HEK293 (cell line): ENCODE measurements around the gene INO80C.

Experiments
- CTCF ChIA-PET: fragments of 350-600 bp; formaldehyde crosslinking; extraction: SDS; loops from one replicate; lab custom pipeline; 2021; ENCODE audit warnings: antibody characterized with exemption; lab: Yijun Ruan, JAX
- POLR2A ChIA-PET: fragments of 300-600 bp; formaldehyde crosslinking; extraction: SDS; loops from one replicate; lab custom pipeline; 2020; ENCODE audit warnings: antibody characterized with exemption, inconsistent platforms; lab: Yijun Ruan, JAX
- H3K27ac ChIP-seq: fragments of 200-500 bp; sonication (Bioruptor generic); 2 replicates; pipeline ENCODE4 v1.5.1; 2014; ENCODE audit warnings: low read depth, low read length, control low read depth, inconsistent platforms; ENCODE audit errors: extremely low read depth
- H3K36me3 ChIP-seq, 2 experiments: fragments of 200-500 bp in 1 of 2; sonication (Bioruptor generic) in 1 of 2; 1 replicate in 1 of 2; 2 replicates in 1 of 2; pipeline ENCODE4 v1.5.1; 2014 to 2017; ENCODE audit warnings: inconsistent platforms in 2 of 2, low read length in 2 of 2; ENCODE audit not compliant: control insufficient read depth in 2 of 2, insufficient read depth in 1 of 2
- H3K4me1 ChIP-seq: fragments of 200-500 bp; sonication (Bioruptor generic); 2 replicates; pipeline ENCODE4 v1.5.1; 2014; ENCODE audit warnings: mild to moderate bottlenecking, low read length, inconsistent platforms; ENCODE audit not compliant: control insufficient read depth, insufficient read depth
- H3K4me3 ChIP-seq: 2 replicates; pipeline ENCODE4 v1.5.1; 2011; ENCODE audit warnings: low read depth, mild to moderate bottlenecking, control low read depth, low read length, moderate library complexity
- H3K9me3 ChIP-seq: fragments of 200-500 bp; sonication (Bioruptor generic); 2 replicates; pipeline ENCODE4 v1.5.1; 2014; ENCODE audit warnings: low read depth, low read length, inconsistent platforms; ENCODE audit not compliant: control insufficient read depth, insufficient read depth
- ATF2 ChIP-seq: fragments of 450-650 bp; formaldehyde crosslinking; IDR thresholded peaks from 2 replicates; pipeline ENCODE4 v1.5.1; 2016; ENCODE audit warnings: missing biosample characterization, missing genetic modification characterization, low read depth
- CTCF ChIP-seq: fragments of 450-650 bp; formaldehyde crosslinking; IDR thresholded peaks from 2 replicates; pipeline ENCODE4 v1.5.1; 2016; ENCODE audit warnings: missing biosample characterization, missing genetic modification characterization
- GLIS2 ChIP-seq: fragments of 450-650 bp; formaldehyde crosslinking; IDR thresholded peaks from 2 replicates; pipeline ENCODE4 v1.5.1; 2016; ENCODE audit warnings: missing biosample characterization, missing genetic modification characterization
- MEIS1 ChIP-seq: sonication (generic); formaldehyde crosslinking; IDR thresholded peaks from 2 replicates; pipeline ENCODE4 v1.8.1; 2022; ENCODE audit warnings: missing genetic modification reagents, mild to moderate bottlenecking, borderline replicate concordance
- RBAK ChIP-seq: fragments of 450-650 bp; formaldehyde crosslinking; IDR thresholded peaks from 2 replicates; pipeline ENCODE4 v1.5.1; 2016; ENCODE audit warnings: missing biosample characterization, missing genetic modification characterization
- ZBTB17 ChIP-seq: fragments of 450-650 bp; formaldehyde crosslinking; IDR thresholded peaks from 2 replicates; pipeline ENCODE4 v1.5.1; 2016; ENCODE audit warnings: missing biosample characterization, missing genetic modification characterization
- ZFHX2 ChIP-seq: fragments of 450-650 bp; formaldehyde crosslinking; conservative IDR thresholded peaks from 2 replicates; pipeline ENCODE4 v1.5.1; 2016; ENCODE audit warnings: missing biosample characterization, missing genetic modification characterization
- ZFP41 ChIP-seq: fragments of 450-650 bp; formaldehyde crosslinking; IDR thresholded peaks from 2 replicates; pipeline ENCODE4 v1.5.1; 2016; ENCODE audit warnings: missing biosample characterization, missing genetic modification characterization, borderline replicate concordance
- ZNF10 ChIP-seq: fragments of 450-650 bp; formaldehyde crosslinking; IDR thresholded peaks from 2 replicates; pipeline ENCODE4 v1.5.1; 2017; ENCODE audit warnings: missing biosample characterization, missing genetic modification characterization
- ZNF114 ChIP-seq: fragments of 450-650 bp; formaldehyde crosslinking; IDR thresholded peaks from 2 replicates; pipeline ENCODE4 v1.5.0; 2017; ENCODE audit warnings: missing biosample characterization, missing genetic modification characterization
- ZNF133 ChIP-seq: fragments of 450-650 bp; formaldehyde crosslinking; IDR thresholded peaks from 2 replicates; pipeline ENCODE4 v1.5.1; 2016; ENCODE audit warnings: missing biosample characterization, missing genetic modification characterization
- ZNF37A ChIP-seq: fragments of 450-650 bp; IDR thresholded peaks from 2 replicates; pipeline ENCODE4 v1.5.1; 2018; ENCODE audit warnings: missing biosample characterization, missing genetic modification characterization
- ZNF391 ChIP-seq: fragments of 450-650 bp; formaldehyde crosslinking; IDR thresholded peaks from 2 replicates; pipeline ENCODE4 v1.5.1; 2016; ENCODE audit warnings: low read depth, missing biosample characterization, missing genetic modification characterization, borderline replicate concordance
- ZNF398 ChIP-seq: fragments of 450-650 bp; formaldehyde crosslinking; IDR thresholded peaks from 2 replicates; pipeline ENCODE4 v1.5.1; 2017; ENCODE audit warnings: missing biosample characterization, missing genetic modification characterization
- ZNF426 ChIP-seq: fragments of 450-650 bp; formaldehyde crosslinking; IDR thresholded peaks from 2 replicates; pipeline ENCODE4 v1.5.1; 2017; ENCODE audit warnings: missing biosample characterization, missing genetic modification characterization, mild to moderate bottlenecking, inconsistent platforms, moderate library complexity
- ZNF514 ChIP-seq: fragments of 450-650 bp; formaldehyde crosslinking; IDR thresholded peaks from 2 replicates; pipeline ENCODE4 v1.5.1; 2016; ENCODE audit warnings: missing biosample characterization, missing genetic modification characterization
- ZNF544 ChIP-seq: fragments of 450-650 bp; formaldehyde crosslinking; IDR thresholded peaks from 2 replicates; pipeline ENCODE4 v1.5.0; 2017; ENCODE audit warnings: missing biosample characterization, missing genetic modification characterization
- ZNF549 ChIP-seq: fragments of 450-650 bp; IDR thresholded peaks from 2 replicates; pipeline ENCODE4 v1.5.1; 2018; ENCODE audit warnings: missing biosample characterization, missing genetic modification characterization, mild to moderate bottlenecking, inconsistent platforms, moderate library complexity
- ZNF654 ChIP-seq: fragments of 450-650 bp; formaldehyde crosslinking; IDR thresholded peaks from 2 replicates; pipeline ENCODE4 v1.5.1; 2016; ENCODE audit warnings: low read depth, missing biosample characterization, missing genetic modification characterization
- ZNF707 ChIP-seq: fragments of 450-650 bp; formaldehyde crosslinking; IDR thresholded peaks from 2 replicates; pipeline ENCODE4 v1.5.1; 2016; ENCODE audit warnings: missing biosample characterization, missing genetic modification characterization
- ZNF747 ChIP-seq: fragments of 450-650 bp; formaldehyde crosslinking; IDR thresholded peaks from 2 replicates; pipeline ENCODE4 v1.5.1; 2016; ENCODE audit warnings: missing biosample characterization, missing genetic modification characterization
- ZNF792 ChIP-seq: fragments of 450-650 bp; formaldehyde crosslinking; IDR thresholded peaks from 2 replicates; pipeline ENCODE4 v1.5.1; 2016; ENCODE audit warnings: missing biosample characterization, missing genetic modification characterization
- ZNF843 ChIP-seq: fragments of 450-650 bp; formaldehyde crosslinking; IDR thresholded peaks from 2 replicates; pipeline ENCODE4 v1.5.1; 2016; ENCODE audit warnings: missing biosample characterization, missing genetic modification characterization
- ZSCAN16 ChIP-seq: fragments of 450-650 bp; formaldehyde crosslinking; IDR thresholded peaks from 2 replicates; pipeline ENCODE4 v1.5.1; 2016; ENCODE audit warnings: missing biosample characterization, missing genetic modification characterization

INO80C gene

GRCh38 chr18:35431374-35431741, 66.4 kb downstream of the INO80C start:
- ChIA-PET POLR2A (interaction anchor here (1.4 kb wide), 1 partner anchor 66 kb away, joined by 5 read pairs; the partner anchor contains the start of gene INO80C), CTCF (no interaction called here)

GRCh38 chr18:35430721-35431373, 66.9 kb downstream of the INO80C start:
- Histone ChIP-seq H3K4me1 (no peaks in the 10 kb centered on the region), H3K9me3 (no peaks in the 10 kb centered on the region), H3K4me3 (no peak overlapping the region), H3K36me3 (no peaks in the 10 kb centered on the region), H3K27ac (no peak overlapping the region)
- ChIA-PET POLR2A (no interaction called here), CTCF (no interaction called here)
- TF ChIP-seq ZNF391 (tag by site-specific recombination) (no peak), ZNF398 (tag by site-specific recombination) (no peak), ZFHX2 (no peak), RBAK (no peak), CTCF (tag by site-specific recombination) (no peak), ZNF114 (tag by site-specific recombination) (no peak)

More at GRCh38 chr18:35431374-35431741, 66.4 kb downstream of the INO80C start:
- no peak overlapping the region for H3K4me3 ChIP-seq
- no peaks in the 10 kb centered on the region for H3K36me3 ChIP-seq
- H3K9me3 ChIP-seq, result no peaks in the 10 kb centered on the region
- TF ChIP-seq CTCF (tag by site-specific recombination), result no peak
- TF ChIP-seq ZNF654 (tag by site-specific recombination), result no peak
- TF ChIP-seq ZNF792 (tag by site-specific recombination), result no peak
- no peak for TF ChIP-seq ZFP41 (tag by site-specific recombination)
- TF ChIP-seq ZNF544 (tag by site-specific recombination), result no peak
- H3K27ac ChIP-seq, result no peak overlapping the region
- H3K4me1 ChIP-seq, result no peaks in the 10 kb centered on the region

GRCh38 chr18:35426786-35427185, 71.0 kb downstream of the INO80C start:
- Histone ChIP-seq H3K36me3 (no peaks in the 10 kb centered on the region), H3K9me3 (no peaks in the 10 kb centered on the region), H3K4me1 (no peaks in the 10 kb centered on the region), H3K4me3 (no peak overlapping the region), H3K27ac (no peak overlapping the region)
- TF ChIP-seq ZNF549 (tag by site-specific recombination), result no peak
- TF ChIP-seq ZNF707 (tag by site-specific recombination), result no peak
- TF ChIP-seq ATF2 (tag by site-specific recombination), result no peak
- TF ChIP-seq MEIS1 (CRISPR knock-in tag), result no peak
- TF ChIP-seq ZNF514 (tag by site-specific recombination), result no peak
- TF ChIP-seq ZNF747 (tag by site-specific recombination), result no peak
- TF ChIP-seq ZSCAN16 (tag by site-specific recombination), result no peak
- TF ChIP-seq ZBTB17, result no peak
- no peak for TF ChIP-seq ZNF426 (tag by site-specific recombination)
- no peak for TF ChIP-seq ZNF843 (tag by site-specific recombination)
- TF ChIP-seq ZNF114 (tag by site-specific recombination), result no peak
- no peak for TF ChIP-seq ZNF37A
- no peak for TF ChIP-seq ZNF10 (tag by site-specific recombination)
- no peak for TF ChIP-seq ZNF133 (tag by site-specific recombination)
- no peak for TF ChIP-seq GLIS2 (tag by site-specific recombination)
- CTCF ChIA-PET, result interaction anchor here (0.9 kb wide), 1 partner anchor 133 kb away, joined by 3 read pairs; no protein-coding TSS in a partner anchor
- POLR2A ChIA-PET, result no interaction called here
